Renal cortex interstitium (tissue), 11 donors: Measurements from ENCODE around the gene EXOC5. TPM values are rescaled to one million over a fixed set of nuclear protein-coding genes. Genes with fewer than 3 reads are reported as not detected.
"Not testable (repeated sequence)": the region's sequence is repeated elsewhere in the genome, so short reads cannot be mapped to it uniquely, and the experiment has no call there.

Experiments used
- DNase-seq, 11 donors: peaks; one replicate each; pipeline ENCODE4 v3.0.0-alpha.2; 2013; ENCODE audit warnings: low read depth in 9 of 11, low spot score in 4 of 11; ENCODE audit errors: extremely low read depth in 1 of 11
- polyA plus RNA-seq, 3 donors: library from polyadenylated mRNA; unstranded; fragments of 120-200 nt; gene quantifications; one replicate each; pipeline ENCODE4 v1.2.1, GENCODE V29; 2013; ENCODE audit not compliant: insufficient read length in 3 of 3

Gene EXOC5
- polyA plus RNA-seq, 3 donors, result 60.4 to 66.9 (median 62.8) TPM

GRCh38 chr14:57275023-57275664 lies 6.4 kb upstream of the EXOC5 start:
- no peak for DNase-seq

- no peak for DNase-seq
Observed at GRCh38 chr14:57274551-57274950, 5.8 kb upstream of the EXOC5 start.

DNA sequence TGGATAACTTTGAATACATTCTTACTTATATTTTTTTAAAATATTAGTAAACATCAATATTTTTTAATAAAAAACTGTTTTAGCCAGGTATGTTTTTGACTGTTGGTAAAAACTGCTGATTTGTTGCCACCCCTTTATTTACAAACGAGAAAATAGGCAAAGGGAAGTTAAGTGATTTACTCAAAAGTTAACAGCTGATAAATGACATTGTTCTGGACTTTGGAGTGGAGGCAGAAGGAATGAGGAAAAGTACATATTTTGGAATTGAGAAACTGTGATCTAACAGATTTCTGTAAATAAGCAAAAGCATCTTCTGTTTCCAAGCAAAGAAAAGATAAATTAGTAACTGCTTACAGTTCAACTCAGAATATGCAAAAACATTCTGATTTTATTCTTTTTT lies 4.5 kb upstream of the EXOC5 start:
- no peak for DNase-seq

- peak in 3 of 11 donors; percentile 1 to 7 (median 6) for DNase-seq
Observed at GRCh38 chr14:57266065-57266464, 2.6 kb downstream of the EXOC5 start.

- no peak for DNase-seq
Observed at GRCh38 chr14:57262117-57262516, 6.6 kb downstream of the EXOC5 start.

- DNase-seq, result no peak
Observed at GRCh38 chr14:57261604-57262003, 7.1 kb downstream of the EXOC5 start.

DNA sequence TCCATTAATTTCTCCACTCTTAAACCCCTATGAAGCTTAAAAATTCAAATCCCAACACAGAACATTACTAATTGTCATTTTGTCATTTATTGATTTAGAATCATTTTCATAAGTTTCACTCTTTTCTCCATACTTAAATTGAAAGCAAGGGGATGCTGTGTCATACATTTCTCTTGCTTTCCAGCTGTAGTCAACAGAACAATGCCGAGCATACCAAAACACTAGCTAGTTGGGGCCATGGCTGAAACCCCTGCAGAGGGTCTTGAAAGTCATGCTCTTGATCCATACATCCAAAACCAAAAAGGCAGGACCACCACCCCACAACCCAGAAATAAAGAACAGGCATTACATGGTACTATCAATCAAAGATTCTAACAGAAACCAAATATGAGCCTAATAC lies 9.0 kb downstream of the EXOC5 start:
- DNase-seq, result no peak

- not testable (repeated sequence) for DNase-seq
Observed at GRCh38 chr14:57258221-57258620, 10.5 kb downstream of the EXOC5 start.

DNA sequence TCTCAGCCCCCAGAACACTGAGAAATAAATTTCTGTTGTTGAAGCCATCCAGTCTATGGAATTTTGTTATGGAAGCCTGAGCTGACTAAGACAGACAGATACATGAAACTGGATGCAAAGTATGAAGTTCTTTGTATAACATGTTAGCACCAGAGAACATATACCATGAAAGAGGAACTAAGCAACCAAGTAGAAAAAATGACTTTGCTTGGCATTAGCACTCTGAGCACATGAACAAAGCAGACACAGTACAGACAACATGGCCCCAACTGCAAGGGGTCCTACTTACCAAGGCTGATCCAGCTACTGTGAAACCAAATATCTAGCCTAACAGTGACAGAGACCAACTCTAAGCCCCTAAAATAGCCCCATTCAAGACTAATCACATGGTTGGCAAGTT lies 13.8 kb downstream of the EXOC5 start:
- no peak for DNase-seq

GRCh38 chr14:57246933-57247657 lies 21.6 kb downstream of the EXOC5 start:
- no peak for DNase-seq

DNA sequence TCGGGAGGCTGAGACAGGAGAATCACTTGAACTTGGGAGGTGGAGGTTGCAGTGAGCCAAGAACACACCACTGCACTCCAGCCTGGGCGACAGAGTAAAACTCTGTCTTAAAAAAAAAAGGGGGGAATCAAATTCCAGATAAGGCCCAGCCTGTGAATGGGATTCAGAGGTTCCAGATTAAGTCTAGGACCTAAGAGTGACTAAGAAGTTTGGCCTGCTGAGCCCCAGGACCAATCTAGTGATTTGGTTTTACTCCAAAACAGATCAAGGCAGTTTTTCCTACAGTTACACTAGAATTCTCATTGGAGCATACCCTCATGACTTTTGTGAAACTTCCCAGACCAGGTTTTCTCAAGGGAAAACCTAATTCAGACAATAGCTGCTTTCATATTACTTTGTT lies 22.8 kb downstream of the EXOC5 start:
- DNase-seq, result no peak

DNA sequence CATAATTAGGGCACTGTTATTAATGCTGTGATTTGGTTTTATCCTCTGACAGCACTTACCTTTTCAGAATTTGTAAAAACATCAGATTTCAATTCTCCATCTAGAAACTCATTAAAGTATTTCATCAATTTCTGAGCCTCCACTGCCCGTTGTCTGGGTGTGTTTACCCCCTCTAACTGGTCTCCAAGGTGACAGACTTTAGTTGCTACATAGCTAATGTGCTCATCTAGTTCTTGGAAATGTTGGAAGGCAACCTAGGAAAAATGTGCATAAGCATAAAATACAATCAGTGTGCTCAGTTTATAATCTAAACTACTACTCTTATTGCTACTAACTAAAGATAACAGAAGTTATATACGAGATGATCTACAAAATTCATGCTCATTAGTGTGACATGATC lies 24.6 kb downstream of the EXOC5 start:
- DNase-seq, result no peak

DNA sequence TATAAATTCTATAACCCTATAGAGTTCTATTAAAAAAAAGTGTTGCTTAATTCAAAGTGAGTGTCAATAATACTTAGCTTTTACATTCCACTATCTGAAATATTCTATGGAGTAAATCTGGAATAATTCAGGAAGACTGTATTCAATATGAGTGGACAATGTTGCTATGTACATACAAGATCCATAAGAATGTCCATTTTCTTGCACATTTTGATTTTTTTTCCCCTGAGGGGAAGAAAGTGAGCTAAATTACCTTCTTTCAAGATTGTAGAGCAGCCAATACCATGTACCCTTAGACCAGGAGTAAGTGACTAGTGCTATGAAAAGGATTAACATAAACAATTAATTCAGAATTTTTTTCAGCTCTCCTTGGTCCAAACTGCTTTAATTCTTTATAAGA lies 25.4 kb downstream of the EXOC5 start:
- no peak for DNase-seq

DNA sequence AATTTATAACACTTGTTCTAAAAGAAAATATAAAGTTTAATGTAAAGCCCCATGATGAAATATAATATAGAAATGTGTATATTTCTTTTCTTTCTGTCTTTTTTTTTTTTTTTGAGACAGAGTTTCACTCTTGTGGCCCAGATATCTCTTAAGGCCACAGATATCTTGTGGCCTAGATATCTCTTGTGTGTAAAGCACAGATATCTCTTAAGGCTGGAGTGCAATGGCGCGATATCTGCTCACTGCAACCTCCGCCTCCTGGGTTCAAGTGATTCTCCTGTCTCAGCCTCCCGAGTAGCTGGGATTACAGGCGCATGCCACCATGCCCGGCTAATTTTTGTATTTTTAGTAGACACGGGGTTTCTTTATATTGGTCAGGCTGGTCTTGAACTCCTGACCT lies 28.6 kb downstream of the EXOC5 start:
- DNase-seq, result not testable (repeated sequence)

DNA sequence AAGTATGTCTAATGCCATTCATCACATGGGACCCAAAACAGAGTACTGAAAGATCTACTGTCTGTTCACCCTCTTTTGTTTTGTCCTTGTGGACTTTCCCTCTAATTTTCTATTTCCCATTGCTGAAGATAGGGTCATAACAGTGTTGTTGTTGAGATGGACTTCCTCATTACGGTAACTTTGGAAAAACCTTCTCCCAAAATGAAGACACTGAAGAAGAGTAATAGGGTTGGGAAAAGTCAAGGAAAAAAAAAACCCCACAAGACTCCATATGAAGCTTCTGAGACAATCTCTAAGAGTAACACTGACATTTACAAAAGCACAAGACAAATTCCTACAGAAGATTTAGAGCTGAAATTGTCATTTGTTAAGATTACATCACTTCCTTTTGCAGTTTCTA lies 36.7 kb downstream of the EXOC5 start:
- no peak for DNase-seq

DNA sequence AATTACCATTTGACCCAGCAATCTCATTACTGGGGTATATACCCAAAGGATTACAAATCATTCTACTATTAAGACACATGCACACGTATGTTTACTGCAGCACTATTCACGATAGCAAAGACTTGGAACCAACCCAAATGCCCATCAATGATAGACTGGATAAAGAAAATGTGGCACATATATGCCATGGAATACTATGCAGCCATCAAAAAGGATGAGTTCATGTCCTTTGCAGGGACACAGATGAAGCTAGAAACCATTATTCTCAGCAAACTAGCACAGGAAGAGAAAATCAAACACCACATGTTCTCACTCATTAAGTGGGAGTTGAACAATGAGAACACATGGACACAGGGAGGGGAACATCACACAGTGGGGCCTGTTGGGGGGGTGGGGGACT lies 40.4 kb downstream of the EXOC5 start:
- not testable (repeated sequence) for DNase-seq

DNA sequence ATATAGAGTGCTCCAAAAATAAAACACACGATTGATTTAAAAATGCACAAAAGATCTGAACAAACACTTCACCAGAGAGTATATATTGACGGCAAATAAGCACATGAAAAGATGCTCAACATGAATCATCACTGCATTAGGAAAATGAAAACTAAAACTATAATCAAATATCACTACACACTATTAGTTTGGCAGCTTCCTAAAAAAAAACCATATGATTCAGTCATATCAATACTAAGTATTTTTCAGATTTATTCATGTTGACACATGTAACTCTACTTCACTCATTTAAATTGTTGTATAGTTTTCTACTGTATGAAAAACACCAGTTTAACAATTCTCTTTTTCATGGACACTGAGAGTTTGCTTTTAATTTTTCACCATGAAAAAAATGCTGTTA lies 41.6 kb downstream of the EXOC5 start:
- DNase-seq, result no peak

DNA sequence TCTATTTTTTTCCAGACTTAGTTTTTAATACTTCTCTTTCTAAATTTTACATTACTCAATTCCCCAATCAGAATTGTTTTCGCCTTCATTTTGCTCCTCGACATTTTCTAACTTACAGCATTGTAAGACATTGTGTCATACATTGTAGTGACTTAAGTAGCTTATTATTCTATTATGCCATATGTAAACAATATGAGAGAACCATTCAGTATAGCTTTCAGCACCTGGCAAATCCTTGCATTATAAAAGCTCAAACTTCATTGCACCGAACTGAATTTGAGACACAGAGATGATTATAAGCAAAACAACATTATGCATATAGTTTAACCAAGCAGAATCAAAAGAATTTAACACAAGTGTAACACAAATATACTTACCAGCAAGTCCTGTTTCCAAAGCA lies 46.8 kb downstream of the EXOC5 start:
- no peak for DNase-seq

DNA sequence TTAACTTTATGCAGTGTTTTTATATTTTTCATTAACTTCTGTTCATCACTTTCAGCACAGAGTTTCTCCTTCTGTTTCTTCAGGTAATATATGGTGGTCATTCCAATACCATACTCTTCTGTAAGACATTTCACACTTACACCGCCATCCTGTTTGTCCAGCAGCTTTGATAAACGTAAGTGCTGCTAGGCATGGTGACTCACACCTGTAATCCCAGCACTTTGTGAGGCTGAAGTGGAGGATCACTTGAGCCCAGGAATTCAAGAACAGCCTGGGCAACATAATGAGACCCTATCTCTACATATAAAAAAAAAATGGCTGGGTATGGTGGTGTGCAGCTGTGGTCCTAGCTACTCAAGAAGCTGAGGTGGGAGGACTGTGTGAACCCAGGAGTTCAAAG lies 55.8 kb downstream of the EXOC5 start:
- no peak for DNase-seq

DNA sequence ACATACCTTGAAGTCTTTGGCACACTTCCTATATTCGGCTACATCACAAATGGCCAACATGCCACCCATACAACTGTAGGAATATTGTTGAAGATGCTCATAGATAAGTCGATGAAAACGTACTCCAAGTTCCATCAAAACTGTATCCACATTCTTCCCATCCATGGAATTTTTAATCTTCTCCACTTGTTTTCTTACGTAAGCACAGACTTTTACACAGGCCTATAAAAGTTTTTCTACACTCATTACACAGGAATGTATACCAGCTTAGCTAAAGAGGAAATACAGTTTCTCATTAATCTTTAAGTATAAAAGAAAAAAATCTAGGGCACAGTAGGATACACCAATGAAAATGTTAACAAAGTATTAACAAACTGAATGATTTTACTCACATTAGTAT lies 59.1 kb downstream of the EXOC5 start:
- DNase-seq, result no peak

- no peak for DNase-seq
Observed at GRCh38 chr14:57205938-57206337, 62.8 kb downstream of the EXOC5 start.
